Measurements from ENCODE around the gene ENTPD1.
"Not testable (repeated sequence)": the region's sequence is repeated elsewhere in the genome, so short reads cannot be mapped to it uniquely, and the experiment has no call there.

ENTPD1 gene

GRCh38 chr10:95756041-95756761 is at the start of gene ENTPD1:
TSS of gene ENTPD1 (plus strand) at chr10:95756163. CDS start at chr10:95756240, 77 bp downstream.
- no peak for DNase-seq

- DNase-seq, result no peak
Measured at GRCh38 chr10:95706573-95706972, 49.4 kb upstream of the ENTPD1 start.

DNA sequence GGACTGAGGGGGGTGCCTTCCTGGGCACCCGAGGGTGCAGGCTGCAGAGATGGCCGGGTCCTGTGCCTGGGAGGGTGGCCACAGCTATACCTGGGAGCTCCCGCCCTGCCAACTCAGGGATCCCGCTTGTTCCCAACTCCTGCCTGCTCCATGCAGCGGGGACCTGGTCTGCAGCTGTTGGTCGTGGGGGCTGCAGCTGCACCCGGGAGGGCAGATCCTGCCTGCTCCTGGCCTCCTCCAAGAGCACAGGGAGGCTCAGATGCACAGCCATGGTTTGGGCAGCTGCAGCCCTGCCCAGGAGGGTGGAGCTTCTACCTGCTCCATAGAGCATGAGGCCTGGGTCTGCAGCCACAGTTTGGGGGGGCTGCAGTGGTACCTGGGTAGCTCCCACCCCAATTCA is 49.0 kb upstream of the ENTPD1 start:
- no peak for DNase-seq

- no peak for DNase-seq
Measured at GRCh38 chr10:95711492-95711891, 44.5 kb upstream of the ENTPD1 start.

- DNase-seq, result peak; percentile 0
Measured at GRCh38 chr10:95716466-95716865, 39.5 kb upstream of the ENTPD1 start.

- DNase-seq, result no peak
Measured at GRCh38 chr10:95716866-95717265, 39.1 kb upstream of the ENTPD1 start.

GRCh38 chr10:95720745-95721144 is 35.2 kb upstream of the ENTPD1 start:
- DNase-seq, result not testable (repeated sequence)

DNA sequence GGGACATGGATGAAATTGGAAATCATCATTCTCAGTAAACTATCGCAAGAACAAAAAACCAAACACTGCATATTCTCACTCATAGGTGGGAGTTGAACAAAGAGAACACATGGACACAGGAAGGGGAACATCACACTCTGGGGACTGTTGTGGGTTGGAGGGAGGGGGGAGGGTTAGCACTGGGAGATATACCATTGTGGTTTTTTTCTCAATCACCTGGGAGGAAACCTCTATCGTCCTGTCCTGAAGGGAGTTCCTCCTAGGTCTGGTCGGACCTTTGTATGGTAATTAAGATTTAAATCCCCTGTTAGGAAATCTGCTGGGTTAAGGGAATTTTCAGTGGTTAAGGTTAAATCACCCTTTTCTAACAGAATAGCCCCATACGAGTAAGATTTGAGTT is 33.5 kb upstream of the ENTPD1 start:
- DNase-seq, result not testable (repeated sequence)

DNA sequence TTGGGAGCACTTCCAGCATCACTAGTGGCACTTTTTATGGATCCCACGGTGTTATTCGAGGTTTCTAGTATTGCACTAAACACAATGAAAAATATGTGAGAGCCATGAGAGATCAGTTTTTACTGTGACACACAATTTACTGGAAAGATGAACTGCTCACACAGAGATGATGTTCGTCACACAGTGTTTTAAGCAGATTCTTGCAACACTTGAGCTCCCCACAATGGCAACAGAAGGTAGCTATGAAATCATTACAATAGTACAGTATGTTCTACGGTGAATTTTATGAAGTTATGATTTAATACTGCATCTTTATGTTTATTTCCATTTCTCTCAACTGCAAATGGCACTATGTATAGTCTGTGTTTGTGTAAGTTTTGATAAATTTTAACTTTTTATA is 27.4 kb upstream of the ENTPD1 start:
- DNase-seq, result peak; percentile 0

DNA sequence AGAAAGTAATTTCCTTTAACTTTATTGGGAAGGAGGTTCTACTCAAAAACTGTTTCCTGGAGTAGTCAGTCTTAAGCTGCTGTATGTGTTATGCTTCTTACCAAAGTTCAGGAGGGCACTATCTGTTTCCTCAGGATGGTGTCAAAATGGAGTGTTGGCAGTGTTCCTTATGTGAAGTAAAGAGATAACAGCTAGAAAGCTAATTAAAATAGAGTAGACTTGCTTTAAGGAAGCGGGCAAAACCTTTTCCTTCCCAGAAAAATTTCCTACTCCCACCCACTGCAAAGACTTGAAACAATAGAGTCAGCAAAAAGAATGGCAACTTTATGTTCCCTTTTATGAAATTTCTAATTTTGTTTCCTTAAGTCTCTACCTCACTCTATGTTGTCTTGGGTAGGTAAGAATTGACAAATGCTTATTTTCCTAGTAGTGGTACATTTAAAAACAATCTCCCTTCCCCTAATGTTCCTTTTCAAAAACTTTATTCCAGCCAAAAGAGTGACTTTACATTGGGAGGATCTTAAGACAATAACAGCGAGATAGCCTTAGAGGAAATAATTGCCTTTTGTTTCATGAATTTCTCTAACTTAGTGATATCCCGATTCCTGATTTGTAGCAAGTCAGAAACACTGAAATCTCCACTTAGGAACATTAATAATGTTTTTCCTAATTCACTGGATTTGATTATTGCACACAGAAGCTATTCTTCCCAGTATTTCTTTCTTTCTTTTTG is 26.5 kb upstream of the ENTPD1 start:
- no peak for DNase-seq

DNA sequence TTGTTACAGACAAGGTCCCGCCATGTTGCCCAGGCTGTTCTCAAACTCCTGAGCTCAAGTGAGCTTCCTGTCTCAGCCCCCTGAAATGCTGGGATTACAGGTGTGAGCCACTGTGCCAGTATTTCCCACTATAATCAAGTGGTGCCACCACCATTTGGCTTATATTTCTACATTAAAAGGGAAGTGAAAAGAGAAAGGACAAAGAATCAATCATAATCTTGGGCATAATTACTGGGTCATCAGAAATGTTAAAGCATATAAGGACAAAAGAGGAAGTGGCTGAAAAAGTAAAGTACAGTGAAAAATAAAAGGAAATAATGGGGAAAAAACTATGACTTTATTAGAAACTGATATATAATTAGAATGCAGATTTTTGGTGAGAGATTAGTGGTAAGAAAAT is 25.7 kb upstream of the ENTPD1 start:
- DNase-seq, result no peak

DNA sequence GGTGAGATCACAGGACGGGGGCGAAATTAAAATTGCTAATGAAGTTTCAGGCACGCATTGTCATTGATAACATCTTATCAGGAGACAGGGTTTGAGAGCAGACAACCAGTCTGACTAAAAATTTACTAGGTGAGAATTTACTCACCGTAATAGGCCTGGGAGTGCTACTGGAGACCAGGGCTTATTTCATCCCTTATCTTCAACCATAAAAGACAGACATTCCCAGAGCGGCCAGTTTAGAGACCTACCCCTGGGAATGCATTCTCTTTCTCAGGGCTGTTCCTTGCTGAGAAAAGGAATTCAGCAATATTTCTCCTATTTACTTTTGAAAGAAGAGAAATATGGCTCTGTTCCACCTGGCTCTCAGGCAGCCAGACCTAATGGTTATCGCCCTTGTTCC is 23.1 kb upstream of the ENTPD1 start:
- DNase-seq, result not testable (repeated sequence)

GRCh38 chr10:95739056-95739455 is 16.9 kb upstream of the ENTPD1 start:
- DNase-seq, result no peak

DNA sequence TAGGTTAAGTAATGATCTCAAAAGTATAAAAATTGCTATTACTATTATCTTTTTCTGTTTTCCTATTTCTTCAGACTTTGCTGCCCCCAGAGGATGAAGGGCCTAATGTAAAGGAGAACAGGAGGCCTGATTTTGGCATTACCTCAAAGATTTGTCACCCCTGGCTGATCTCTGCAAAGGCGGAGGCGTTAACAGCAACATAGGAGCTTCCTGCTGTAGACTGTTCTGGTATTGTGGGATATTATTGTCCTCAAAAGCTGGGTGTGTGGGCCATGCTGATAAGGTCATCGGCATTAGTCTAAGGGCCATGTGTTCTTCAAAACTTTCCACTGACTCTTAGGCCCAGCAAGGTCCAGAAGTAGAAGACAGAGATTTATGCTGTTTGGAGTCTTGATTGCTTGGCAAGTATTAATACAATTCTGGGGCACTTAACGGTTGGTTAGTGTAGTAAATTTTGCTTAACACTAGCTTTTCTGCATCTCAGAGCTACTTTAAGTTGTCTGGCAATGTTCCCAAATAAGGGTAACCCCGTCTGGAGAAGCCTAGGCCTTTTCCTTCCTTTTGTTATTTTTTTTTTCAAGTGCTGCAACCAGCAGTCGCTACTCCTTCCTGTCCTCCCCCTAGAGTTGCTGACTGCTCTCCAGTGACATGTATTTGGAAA is 14.0 kb upstream of the ENTPD1 start:
- DNase-seq, result peak; percentile 57

- peak; percentile 77 for DNase-seq
Measured at GRCh38 chr10:95742485-95742884, 13.5 kb upstream of the ENTPD1 start.

DNA sequence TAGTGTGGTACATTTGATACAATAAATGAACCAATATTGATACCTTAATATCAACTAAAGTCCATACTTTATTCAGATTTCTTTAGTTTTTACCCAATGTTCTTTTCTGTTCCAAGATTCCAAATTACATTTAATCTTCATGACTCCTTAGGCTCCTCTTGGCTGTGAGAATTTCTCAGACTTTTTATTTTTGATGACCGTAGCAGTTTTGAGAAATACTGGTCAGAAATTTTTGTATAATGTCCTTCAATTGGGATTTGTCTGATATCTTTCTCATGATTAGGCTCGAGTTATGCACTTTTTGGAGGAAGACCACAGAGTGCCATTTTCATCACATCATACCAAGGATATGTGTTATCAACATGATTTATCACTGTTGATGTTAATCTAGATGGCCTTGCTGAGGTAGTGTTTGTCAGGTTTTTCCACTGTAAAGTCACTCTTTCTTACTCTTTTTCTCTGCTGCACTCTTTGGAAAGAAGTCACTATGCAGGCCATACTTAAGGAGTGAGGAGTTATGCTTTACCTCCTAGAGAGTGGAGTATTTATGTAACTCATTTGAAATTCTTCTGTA is 12.9 kb upstream of the ENTPD1 start:
- DNase-seq, result no peak

DNA sequence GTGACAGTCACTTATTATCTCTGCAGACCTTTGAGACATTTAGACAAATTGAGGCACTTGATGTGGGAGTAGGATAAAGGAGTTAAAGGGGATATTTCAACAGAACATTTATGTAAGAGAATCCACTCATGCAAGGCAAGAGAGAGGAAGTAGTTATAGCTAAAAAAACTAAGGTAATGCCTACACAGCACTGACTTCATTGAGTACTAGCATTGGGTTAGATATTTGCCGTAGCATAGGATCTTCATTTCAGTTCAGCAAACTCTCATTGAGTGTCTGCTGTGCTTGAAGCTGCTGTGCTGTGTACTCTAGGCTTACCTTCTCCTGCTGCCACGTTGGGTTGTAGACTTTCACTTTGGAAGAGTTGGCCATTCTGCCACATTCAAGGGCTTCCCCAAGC is 10.5 kb upstream of the ENTPD1 start:
- no peak for DNase-seq

- no peak for DNase-seq
Measured at GRCh38 chr10:95748349-95748748, 7.6 kb upstream of the ENTPD1 start.

- no peak for DNase-seq
Measured at GRCh38 chr10:95755511-95756004, 405 bp upstream of the ENTPD1 start.

GRCh38 chr10:95756809-95757684 is 1.1 kb downstream of the ENTPD1 start:
- no peak for DNase-seq

DNA sequence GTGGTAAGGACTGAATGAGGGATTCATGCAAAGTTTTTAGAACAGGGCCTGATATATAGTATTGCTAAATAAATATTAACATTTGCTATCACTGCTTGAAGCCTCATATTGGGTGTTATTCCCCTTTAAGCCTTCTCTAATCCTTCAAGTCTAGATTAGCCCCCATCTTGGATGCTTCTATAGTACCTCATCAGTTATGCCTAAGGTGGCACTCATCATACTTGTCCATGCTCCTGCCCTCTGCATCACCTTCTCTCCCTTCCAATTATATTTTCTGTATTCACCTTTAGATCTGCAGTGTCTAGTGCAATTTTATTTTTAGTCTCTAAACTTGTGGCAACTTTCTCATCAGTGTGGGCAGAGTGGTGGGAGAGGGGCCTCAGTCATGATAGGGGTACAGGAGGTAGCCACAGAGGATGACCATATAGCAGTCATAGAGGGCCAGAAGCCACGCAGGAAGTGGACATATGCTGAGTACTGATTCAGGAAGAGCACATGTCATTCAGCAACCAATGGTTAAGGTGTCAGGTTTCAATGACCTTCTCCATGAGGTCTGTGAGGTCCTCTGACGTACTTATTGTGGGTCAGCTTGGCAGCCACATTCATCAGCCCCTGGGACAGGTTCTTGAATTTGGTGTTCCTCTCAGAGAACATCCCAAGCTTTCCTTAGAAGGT is 2.5 kb downstream of the ENTPD1 start:
- no peak for DNase-seq

All from NCI-H69 (cell line).